GM21528 (cell line): ENCODE data around the gene VWC2.
A peak's percentile ranks its signal among the peaks of the same experiment; 100 is the strongest.

Experiments used
- ATAC-seq: cut with Tn5 transposase; IDR thresholded peaks from one replicate; pipeline ENCODE4 v1.9.1; 2021; ENCODE audit warnings: mild to moderate bottlenecking, moderate library complexity; ENCODE audit not compliant: unreplicated experiment, low FRiP score

The VWC2 gene

GRCh38 chr7:49773218-49773935 is at the start of gene VWC2:
Gene VWC2, plus strand, starts transcription at chr7:49773638. Its CDS starts 1,798 bp downstream, at chr7:49775436.
- ATAC-seq, result no peak

- ATAC-seq, result no peak
Measured at GRCh38 chr7:49724071-49724470, 49.4 kb upstream of the VWC2 start.

GRCh38 chr7:49731836-49732235 is 41.6 kb upstream of the VWC2 start:
- ATAC-seq, result no peak

- no peak for ATAC-seq
Measured at GRCh38 chr7:49762666-49763065, 10.8 kb upstream of the VWC2 start.

GRCh38 chr7:49763791-49764190 is 9.6 kb upstream of the VWC2 start:
- no peak for ATAC-seq

- peak; percentile 84 for ATAC-seq
Measured at GRCh38 chr7:49766966-49767365, 6.5 kb upstream of the VWC2 start.

- no peak for ATAC-seq
Measured at GRCh38 chr7:49767719-49768118, 5.7 kb upstream of the VWC2 start.

- no peak for ATAC-seq
Measured at GRCh38 chr7:49768254-49768653, 5.2 kb upstream of the VWC2 start.

- ATAC-seq, result no peak
Measured at GRCh38 chr7:49768835-49769234, 4.6 kb upstream of the VWC2 start.

- no peak for ATAC-seq
Measured at GRCh38 chr7:49769285-49769857, 4.1 kb upstream of the VWC2 start.

GRCh38 chr7:49770838-49771237 is 2.6 kb upstream of the VWC2 start:
- ATAC-seq, result no peak

GRCh38 chr7:49771427-49772176 is 1.8 kb upstream of the VWC2 start:
- peak; percentile 26 for ATAC-seq

- ATAC-seq, result no peak
Measured at GRCh38 chr7:49772916-49773217, 571 bp upstream of the VWC2 start.

GRCh38 chr7:49773936-49774458 is 559 bp downstream of the VWC2 start:
- no peak for ATAC-seq

GRCh38 chr7:49774459-49775064 is 1.1 kb downstream of the VWC2 start:
- ATAC-seq, result no peak

- ATAC-seq, result no peak
Measured at GRCh38 chr7:49775065-49775948, 1.9 kb downstream of the VWC2 start.

- ATAC-seq, result no peak
Measured at GRCh38 chr7:49775949-49776443, 2.6 kb downstream of the VWC2 start.

- ATAC-seq, result no peak
Measured at GRCh38 chr7:49776994-49777393, 3.6 kb downstream of the VWC2 start.

GRCh38 chr7:49778731-49779270 is 5.4 kb downstream of the VWC2 start:
- no peak for ATAC-seq

- no peak for ATAC-seq
Measured at GRCh38 chr7:49780953-49781352, 7.5 kb downstream of the VWC2 start.
